GM13976 (cell line): ENCODE measurements around the gene CNPY1.
"Not testable (repeated sequence)": the region's sequence is repeated elsewhere in the genome, so short reads cannot be mapped to it uniquely, and the experiment has no call there.

Source experiments
- DNase-seq: peaks from one replicate; pipeline ENCODE4 v3.0.0; 2012; ENCODE audit warnings: low spot score
- in situ Hi-C: fragments of 300-500 bp; cut with MboI; formaldehyde crosslinking; loops from one replicate; pipeline ENCODE4 v1.12.0; 2022; ENCODE audit warnings: low sequenced_read_pairs, mixed read lengths, inconsistent platforms; ENCODE audit not compliant: unreplicated experiment
- TF ChIP-seq, protein P1 (sequence below): IDR thresholded peaks from 2 replicates; pipeline ENCODE4 v1.5.1; 2012; ENCODE audit warnings: borderline replicate concordance, mild to moderate bottlenecking; ENCODE audit not compliant: insufficient read depth; ENCODE audit errors: extremely low read depth, missing control alignments, control extremely low read depth

CNPY1 gene

GRCh38 chr7:155567646-155568332 lies 21.4 kb upstream of the CNPY1 start:
- DNase-seq = no peak
- in situ Hi-C loops = no loop called here
- TF ChIP-seq, protein P1, sequence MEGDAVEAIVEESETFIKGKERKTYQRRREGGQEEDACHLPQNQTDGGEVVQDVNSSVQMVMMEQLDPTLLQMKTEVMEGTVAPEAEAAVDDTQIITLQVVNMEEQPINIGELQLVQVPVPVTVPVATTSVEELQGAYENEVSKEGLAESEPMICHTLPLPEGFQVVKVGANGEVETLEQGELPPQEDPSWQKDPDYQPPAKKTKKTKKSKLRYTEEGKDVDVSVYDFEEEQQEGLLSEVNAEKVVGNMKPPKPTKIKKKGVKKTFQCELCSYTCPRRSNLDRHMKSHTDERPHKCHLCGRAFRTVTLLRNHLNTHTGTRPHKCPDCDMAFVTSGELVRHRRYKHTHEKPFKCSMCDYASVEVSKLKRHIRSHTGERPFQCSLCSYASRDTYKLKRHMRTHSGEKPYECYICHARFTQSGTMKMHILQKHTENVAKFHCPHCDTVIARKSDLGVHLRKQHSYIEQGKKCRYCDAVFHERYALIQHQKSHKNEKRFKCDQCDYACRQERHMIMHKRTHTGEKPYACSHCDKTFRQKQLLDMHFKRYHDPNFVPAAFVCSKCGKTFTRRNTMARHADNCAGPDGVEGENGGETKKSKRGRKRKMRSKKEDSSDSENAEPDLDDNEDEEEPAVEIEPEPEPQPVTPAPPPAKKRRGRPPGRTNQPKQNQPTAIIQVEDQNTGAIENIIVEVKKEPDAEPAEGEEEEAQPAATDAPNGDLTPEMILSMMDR = no peak

- DNase-seq = no peak
- TF ChIP-seq, protein P1 = no peak
- in situ Hi-C loops = no loop called here
Observed at GRCh38 chr7:155566011-155566836, 19.9 kb upstream of the CNPY1 start.

GRCh38 chr7:155565596-155565995 lies 19.2 kb upstream of the CNPY1 start:
- no peak for DNase-seq
- TF ChIP-seq, protein P1 = no peak
- in situ Hi-C loops = no loop called here

- DNase-seq, in situ Hi-C loops: not testable (repeated sequence)
Observed at GRCh38 chr7:155562976-155563375, 16.6 kb upstream of the CNPY1 start.

DNA sequence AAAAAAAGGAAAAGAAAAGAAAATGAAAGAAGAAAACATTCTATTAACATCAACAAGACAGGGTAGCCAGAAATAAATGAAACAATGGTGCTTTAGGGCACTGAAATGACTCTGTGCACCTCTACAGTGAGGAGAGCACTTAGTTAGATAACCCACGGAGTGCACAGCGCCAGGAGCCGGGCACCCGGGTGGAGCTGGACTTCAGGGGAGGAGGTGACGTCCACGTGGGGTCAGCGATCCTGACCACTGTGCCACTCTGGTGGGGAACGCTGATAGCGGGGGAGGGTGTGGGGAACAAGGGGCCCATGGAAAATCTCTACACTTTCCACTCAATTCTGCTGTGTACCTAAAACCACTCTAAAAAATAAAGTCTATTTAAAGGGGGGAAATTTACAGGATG lies 15.7 kb upstream of the CNPY1 start:
- TF ChIP-seq, protein P1 = no peak
- DNase-seq = no peak
- in situ Hi-C loops = no loop called here

DNA sequence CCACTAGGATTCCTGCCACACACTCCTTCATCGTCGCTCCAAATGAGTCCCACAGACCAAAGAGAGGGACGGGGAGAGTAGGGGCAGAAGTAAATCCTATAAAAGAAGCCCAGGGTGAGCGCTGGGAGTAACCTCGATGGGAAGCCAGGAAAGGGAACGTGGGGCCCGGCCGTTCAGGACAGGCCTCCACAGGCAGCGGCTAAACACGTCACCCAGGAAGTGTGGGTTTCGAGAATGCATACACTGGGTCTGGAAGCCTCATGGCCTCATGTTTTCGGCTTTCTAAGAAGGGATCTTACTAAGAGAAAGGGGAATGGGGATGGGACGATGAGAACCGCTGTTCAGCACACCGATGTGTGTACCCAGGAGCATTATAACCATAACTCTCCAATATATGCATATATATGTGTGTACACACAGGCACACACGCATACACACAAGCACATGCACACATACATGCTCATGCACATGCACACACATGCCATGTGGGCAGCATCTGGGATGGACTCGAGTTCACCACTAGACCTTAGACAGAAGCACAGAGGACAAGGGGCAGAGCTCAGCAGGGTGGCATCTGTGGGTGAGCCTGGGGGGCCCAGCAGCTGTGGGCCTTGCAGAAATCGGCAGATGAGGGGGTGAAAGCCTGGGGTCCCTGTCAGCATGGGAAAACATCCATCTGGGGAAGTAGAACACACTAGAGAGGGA lies 14.8 kb upstream of the CNPY1 start:
- TF ChIP-seq, protein P1 = no peak
- DNase-seq = no peak
- in situ Hi-C loops = no loop called here
